Stimulated activated CD8-positive, alpha-beta memory T cell treated with anti-CD3 and anti-CD28 coated beads, Interleukin-4, amount 100 ng/mL, for 24 hours (primary cell): ENCODE results near the gene NUTF2.
"Not testable (repeated sequence)": the region's sequence is repeated elsewhere in the genome, so short reads cannot be mapped to it uniquely, and the experiment has no call there.

Experiments used
- DNase-seq: peaks from one replicate; pipeline ENCODE4 v3.0.0-alpha.2; 2020; ENCODE audit warnings: low read depth

Gene NUTF2

DNA sequence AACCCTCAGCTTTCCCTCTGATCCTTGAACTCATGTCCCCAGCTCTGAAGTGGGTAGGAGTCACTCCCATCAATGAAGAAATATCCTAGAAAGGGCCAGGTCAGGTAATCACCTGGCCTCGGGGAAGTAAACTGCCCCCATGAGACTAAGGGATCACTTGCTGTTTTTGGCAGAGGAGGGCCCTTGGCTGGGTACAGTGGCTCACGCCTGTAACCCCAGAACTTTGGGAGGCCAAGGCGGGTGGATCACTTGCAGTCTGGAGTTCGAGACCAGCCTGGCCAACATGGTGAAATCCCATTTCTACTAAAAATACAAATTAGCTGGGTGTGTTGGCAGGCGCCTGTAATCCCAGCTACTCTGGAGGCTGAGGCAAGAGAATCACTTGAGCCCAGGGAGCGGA is 17.3 kb downstream of the NUTF2 start:
- not testable (repeated sequence) for DNase-seq

- no peak for DNase-seq
These were observed 17.9 kb downstream of the NUTF2 start for GRCh38 chr16:67864594-67864993.

GRCh38 chr16:67865318-67865717 is 18.6 kb downstream of the NUTF2 start:
- DNase-seq: no peak

DNA sequence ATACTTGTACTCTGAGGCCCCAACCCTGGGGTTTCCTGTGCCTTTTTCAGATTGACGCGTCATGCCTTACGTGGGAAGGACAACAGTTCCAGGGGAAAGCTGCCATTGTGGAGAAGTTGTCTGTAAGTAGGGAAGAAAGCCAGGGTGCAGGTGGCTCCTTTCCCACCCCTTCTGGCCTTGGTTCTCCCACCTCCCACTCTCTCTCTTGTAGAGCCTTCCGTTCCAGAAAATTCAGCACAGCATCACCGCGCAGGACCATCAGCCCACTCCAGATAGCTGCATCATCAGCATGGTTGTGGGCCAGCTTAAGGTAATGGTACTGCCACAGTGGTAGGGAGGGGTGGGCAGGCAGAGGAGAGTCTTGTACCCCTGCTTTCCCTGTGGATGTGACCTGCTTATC is 21.6 kb downstream of the NUTF2 start:
- no peak for DNase-seq

- no peak for DNase-seq
These were observed 22.9 kb downstream of the NUTF2 start for GRCh38 chr16:67869653-67870052.

GRCh38 chr16:67871256-67871655 is 24.5 kb downstream of the NUTF2 start:
- DNase-seq: no peak

DNA sequence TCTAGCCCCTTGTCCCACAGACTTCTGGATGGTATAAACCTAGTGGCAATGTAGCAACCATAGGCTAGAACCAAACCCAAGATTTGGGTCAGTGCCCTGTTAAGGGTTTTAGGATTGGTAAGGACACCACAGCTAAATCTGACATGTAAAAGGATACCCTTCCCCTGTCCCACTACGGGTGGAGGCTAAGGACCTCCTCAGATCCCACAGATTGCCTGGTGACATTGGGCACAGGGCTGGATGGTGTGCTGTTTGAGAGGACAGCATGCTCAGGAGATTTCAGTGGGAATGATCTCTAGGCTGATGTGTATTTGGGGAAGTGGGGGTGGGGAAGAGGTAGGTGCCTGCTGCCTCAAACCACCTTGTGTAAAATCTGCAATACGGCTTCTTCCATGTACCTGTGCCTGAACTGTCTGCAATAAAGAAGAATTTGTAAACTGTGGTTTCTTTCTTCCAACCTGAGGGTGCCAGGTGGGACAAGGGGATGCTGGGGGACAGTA is 25.4 kb downstream of the NUTF2 start:
- no peak for DNase-seq

DNA sequence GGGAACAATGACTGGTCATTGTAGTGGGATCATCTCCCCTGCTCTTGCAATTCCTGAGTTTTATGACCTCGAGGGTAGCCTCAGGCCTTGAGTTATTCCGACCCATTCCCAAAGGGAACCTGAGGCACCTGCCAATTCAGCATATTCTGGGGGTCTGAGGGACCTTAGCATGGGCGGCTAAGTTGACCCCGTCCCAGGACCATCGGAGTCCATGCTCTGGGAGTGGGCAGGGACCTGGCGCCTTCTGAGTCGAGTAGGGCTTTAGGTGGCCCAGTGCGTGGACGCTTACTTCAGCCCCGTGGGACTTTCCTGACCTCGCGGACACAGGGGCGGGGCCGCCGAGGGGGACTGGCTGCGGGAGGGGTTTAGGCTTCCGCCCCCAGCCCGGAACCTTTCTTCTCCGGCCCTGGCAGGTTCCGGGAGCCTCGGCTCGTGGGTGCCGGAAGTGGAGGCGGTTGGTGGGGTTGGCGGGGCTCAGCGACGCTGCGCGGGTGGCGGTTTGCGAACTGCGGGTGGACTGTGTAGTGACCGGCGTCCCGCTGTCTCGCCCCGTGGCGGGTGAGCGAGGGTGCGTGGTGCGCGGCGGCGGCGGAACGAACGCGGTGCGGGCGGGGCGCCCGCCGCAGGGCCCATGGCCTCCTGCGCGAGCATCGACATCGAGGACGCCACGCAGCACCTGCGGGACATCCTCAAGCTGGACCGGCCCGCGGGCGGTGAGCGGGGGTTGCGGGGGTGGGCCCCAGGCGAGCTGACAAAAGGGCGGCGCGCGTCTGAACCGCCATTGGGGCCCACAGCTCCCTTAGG is 26.1 kb downstream of the NUTF2 start, which contains the start of gene EDC4:
Gene EDC4, plus strand, starts transcription at position 422 of the 804 bp plus-strand sequence. Its CDS starts 210 bp downstream, at position 632.
- DNase-seq: peak; percentile 84

- DNase-seq: no peak
These were observed 27.0 kb downstream of the NUTF2 start for GRCh38 chr16:67873435-67874370.

GRCh38 chr16:67874372-67874771 is 27.6 kb downstream of the NUTF2 start:
- DNase-seq: no peak

GRCh38 chr16:67877064-67877463 is 30.3 kb downstream of the NUTF2 start:
- no peak for DNase-seq

GRCh38 chr16:67878232-67878631 is 31.5 kb downstream of the NUTF2 start:
- DNase-seq: no peak

GRCh38 chr16:67878846-67879245 is 32.1 kb downstream of the NUTF2 start:
- no peak for DNase-seq

- no peak for DNase-seq
These were observed 32.7 kb downstream of the NUTF2 start for GRCh38 chr16:67879462-67879861.

- no peak for DNase-seq
These were observed 33.2 kb downstream of the NUTF2 start for GRCh38 chr16:67879936-67880335.

GRCh38 chr16:67880584-67880983 is 33.9 kb downstream of the NUTF2 start:
- no peak for DNase-seq

GRCh38 chr16:67881621-67882161 is 35.0 kb downstream of the NUTF2 start:
- no peak for DNase-seq

GRCh38 chr16:67882374-67883145 is 35.8 kb downstream of the NUTF2 start:
- DNase-seq: no peak

DNA sequence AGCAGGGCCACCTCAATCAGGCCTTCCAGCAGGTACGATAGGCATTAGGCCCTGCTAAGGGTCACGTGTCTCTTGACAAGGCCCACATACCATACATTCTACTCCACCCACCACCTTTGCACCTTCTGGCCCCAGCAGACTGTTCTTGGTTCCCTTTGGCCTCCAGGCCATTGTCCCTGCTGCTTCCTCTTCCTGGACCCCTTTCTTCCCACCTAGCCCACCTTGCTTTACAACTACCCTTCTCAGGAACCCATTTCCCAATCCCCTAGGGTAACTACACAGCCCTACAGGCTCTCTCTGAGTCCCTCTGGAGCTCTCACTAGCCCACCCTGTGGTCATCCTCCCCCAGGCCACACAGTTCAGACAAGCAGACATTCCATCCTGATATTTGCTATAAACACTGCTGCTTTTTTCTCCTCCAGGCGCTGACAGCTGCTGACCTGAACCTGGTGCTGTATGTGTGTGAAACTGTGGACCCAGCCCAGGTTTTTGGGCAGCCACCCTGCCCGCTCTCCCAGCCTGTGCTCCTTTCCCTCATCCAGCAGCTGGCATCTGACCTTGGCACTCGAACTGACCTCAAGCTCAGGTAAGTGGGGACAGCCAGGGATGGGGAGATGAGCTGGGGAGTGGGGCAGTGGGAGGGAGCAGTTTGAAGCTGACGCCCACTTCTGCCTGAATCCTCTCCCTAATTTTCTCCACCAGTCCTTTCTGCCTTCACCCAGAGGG is 36.6 kb downstream of the NUTF2 start:
- no peak for DNase-seq

GRCh38 chr16:67883872-67884261 is 37.1 kb downstream of the NUTF2 start:
- peak; percentile 66 for DNase-seq

DNA sequence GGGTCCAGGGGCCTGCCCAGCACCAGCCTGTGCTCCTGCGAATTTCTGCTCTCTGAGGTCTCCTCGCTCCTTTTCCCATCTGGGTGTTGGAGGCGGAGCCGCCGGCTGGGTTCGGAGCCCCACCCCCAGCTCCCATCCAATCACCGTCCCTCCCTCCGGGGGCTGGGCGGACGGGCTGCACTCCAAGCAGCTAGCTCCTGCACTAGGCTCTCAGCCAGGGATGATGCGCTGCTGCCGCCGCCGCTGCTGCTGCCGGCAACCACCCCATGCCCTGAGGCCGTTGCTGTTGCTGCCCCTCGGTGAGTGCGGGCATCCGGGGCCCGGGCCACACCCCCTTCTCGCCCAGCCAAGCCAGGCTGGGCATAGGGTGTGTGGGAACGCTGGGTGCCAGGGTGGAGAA is 38.0 kb downstream of the NUTF2 start, which contains the start of gene NRN1L:
Gene NRN1L, plus strand, starts transcription at position 202 of the 400 bp plus-strand sequence. Its CDS starts 19 bp downstream, at position 221.
- no peak for DNase-seq
